ENCODE measurements around the gene EEF1G.
"Not testable (repeated sequence)": the region's sequence is repeated elsewhere in the genome, so short reads cannot be mapped to it uniquely, and the experiment has no call there.

EEF1G gene

GRCh38 chr11:62575837-62576236, 2.1 kb upstream of the EEF1G start:
- no peak for DNase-seq

GRCh38 chr11:62575156-62575555, 1.5 kb upstream of the EEF1G start:
- DNase-seq, result no peak

GRCh38 chr11:62574363-62575071, 826 bp upstream of the EEF1G start:
- no peak for DNase-seq

GRCh38 chr11:62573006-62573591, 592 bp downstream of the EEF1G start:
- no peak for DNase-seq

- no peak for DNase-seq
Measured at GRCh38 chr11:62572431-62572830, 1.3 kb downstream of the EEF1G start.

DNA sequence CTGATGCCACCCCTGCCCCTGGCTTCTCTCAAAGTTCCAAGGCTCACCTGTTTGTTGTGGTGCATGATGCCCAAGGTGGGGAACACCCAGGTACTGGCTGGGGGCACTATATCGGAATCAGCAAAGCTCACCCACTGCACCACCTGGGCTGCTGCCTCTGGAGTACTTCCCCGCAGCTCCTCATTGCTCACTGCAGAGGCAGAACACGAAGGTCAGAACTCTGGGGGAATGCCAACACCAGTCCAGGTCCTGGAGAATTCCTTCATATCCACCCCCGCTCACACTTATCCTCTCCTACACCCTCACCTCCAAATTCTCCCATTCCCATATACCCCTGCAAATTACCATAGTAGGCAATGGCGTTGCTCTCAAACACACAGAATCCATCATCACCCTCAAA, 2.2 kb downstream of the EEF1G start:
- DNase-seq, result not testable (repeated sequence)

DNA sequence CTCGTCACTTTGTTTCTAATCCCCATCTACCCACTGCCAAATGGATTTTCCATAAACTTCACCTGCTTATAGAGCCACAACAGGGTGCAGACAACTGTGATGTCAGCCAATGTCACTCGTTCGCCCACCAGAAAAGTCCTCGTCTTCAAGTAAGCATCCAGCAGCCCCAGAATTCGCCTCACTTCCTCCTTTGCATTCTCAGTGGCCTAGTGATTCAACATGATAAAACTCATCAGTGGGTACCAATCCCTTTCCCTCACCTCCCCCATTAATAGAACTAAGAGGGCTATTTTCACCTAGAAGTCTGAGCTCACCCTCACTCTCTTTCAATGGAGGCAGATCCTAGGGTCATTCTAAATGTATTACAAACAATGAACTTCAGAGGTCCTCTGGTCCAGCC, 2.8 kb downstream of the EEF1G start:
- DNase-seq, result not testable (repeated sequence)

GRCh38 chr11:62569611-62570010, 4.1 kb downstream of the EEF1G start:
- no peak for DNase-seq

DNA sequence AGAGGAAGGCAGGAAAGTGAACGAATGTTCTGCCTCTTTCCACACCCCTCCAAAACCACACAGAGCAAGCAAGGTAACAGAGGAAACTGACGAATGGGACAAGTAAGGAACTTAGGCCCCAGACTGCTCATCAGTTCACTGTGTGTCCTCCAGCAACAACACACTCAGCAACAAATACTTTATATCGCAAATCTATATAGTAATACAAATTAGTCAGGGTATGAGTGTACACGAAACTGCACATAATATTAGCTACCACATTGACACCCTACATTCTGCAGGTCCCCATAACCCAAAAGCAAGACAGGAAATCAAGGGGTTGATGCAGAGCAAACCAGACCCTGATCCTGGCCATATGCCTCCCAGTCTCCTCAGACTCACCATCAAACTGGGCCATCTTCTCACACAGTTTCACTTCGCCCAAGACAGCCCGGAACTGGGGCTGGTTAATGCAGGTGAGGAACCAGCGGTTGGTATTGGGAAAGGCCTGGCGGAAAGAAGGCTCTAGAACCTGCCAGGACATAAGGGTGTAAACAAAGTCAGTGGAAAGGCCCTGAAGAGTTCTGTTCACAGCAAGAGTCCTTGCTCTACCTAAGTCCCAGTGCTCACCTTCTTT, 6.6 kb downstream of the EEF1G start:
- no peak for DNase-seq

DNA sequence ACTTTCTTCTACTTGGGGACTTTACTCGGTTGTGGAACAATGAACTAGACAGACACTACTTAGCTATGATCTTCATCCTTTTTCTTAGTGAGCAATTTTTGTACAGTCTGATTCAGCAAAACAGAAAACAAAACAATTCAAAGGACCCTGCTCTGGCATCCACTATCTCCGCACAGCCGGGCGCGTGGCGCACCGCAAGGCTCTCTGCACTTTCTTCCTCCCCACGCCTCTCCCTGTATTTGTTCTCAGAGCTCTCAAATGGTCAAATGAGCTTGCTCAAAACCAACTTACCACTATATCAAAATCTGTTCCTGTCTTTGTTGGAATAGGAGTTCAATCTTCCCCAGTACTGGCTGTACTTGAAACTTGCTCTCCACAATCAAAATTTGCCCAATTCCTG, 7.4 kb downstream of the EEF1G start:
- DNase-seq, result no peak

- no peak for DNase-seq
Measured at GRCh38 chr11:62565100-62565802, 8.4 kb downstream of the EEF1G start.

DNA sequence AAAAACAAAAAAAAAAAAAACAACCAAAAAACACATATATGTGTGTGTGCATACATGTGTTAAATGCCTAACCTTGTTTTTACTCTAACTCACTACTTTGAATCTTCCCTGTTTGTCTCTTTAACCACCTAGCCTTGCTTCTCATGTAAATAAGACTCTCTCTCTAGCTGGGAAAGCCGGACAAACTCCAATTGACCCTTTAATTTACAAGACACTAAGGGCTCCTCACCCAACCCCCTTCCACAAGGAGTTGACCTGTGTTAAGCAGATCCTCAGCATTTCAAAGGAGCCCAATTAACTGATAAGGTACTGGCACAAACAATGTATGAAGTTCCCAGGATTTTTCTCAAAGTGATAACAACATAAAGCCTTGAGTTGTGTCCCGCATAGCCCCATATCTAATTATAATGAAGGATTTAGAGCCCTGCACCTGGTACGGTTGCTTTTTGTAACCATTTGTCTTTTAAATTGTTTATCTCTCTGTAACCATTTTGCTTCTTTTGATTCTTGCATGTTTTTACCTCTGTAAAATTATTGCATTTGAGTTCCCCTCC, 11.9 kb downstream of the EEF1G start:
- DNase-seq, result not testable (repeated sequence)

- peak; percentile 89 for DNase-seq
Measured at GRCh38 chr11:62560566-62561103, 13.1 kb downstream of the EEF1G start.

- not testable (repeated sequence) for DNase-seq
Measured at GRCh38 chr11:62559626-62560025, 14.1 kb downstream of the EEF1G start.

DNA sequence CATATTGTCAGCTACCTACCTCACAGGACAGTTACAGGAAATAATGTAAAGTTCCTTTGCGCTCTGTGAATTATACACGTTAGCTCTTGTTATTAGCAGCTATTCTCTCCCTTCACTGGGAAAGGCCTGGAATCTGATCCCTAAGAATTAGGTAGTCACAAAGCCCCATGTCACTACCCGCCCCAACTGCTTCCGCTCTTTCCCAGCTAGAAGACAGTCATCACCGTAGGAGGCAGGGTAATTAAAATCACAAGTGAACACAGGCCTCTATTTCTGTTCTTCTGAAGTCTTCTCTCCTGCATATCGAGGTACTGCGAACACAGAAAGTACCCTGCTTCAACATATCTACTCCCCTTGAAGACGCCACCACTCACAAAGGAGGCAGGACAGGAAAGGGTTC, 14.5 kb downstream of the EEF1G start:
- no peak for DNase-seq

GRCh38 chr11:62558669-62559068, 15.0 kb downstream of the EEF1G start:
- no peak for DNase-seq

GRCh38 chr11:62556875-62557631, 16.6 kb downstream of the EEF1G start:
- DNase-seq, result no peak

- peak; percentile 95 for DNase-seq
Measured at GRCh38 chr11:62556108-62556874, 17.4 kb downstream of the EEF1G start.

DNA sequence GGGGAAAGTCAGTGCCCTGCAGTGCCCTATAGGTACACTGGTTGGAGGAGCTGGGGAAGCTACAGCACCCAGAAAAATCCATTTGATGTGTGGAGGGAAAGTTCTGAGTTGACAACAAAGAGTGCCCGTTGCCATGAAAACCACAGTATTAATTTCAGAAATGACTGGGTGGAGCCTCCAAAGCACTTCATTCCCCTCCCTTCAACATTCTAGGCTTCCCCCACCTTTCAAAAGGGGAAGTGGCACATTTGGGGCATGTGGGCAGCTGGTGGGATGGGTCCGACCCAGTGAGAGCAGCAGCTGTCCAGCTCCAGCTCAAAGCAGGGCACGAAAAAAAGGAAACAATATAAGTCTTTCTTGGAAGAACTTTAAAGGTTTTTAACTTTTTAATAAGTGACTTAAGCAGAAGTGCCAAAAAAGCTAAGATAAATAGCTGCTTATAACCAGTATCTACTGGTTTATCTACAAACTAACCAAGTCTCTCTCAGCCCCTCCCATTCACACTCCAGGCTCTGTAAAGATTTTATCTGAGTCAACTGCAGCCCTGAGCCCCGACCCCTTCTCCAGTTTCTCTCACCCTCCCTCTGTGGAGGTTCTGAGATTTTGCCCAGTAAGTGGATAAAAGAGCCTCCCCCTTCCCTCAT, 18.1 kb downstream of the EEF1G start:
- no peak for DNase-seq

- DNase-seq, result no peak
Measured at GRCh38 chr11:62554387-62555167, 19.1 kb downstream of the EEF1G start.
